ENCODE data around the gene DPY30.
A peak's percentile ranks its signal among the peaks of the same experiment; 100 is the strongest.

DPY30 gene

GRCh38 chr2:32009516-32010256, 29.9 kb downstream of the DPY30 start:
- DNase-seq, result peak; percentile 12

- DNase-seq, result no peak
Observed at GRCh38 chr2:32008805-32009515, 30.6 kb downstream of the DPY30 start.

- DNase-seq, result no peak
Observed at GRCh38 chr2:32007121-32007391, 32.5 kb downstream of the DPY30 start.

GRCh38 chr2:32005371-32005976, 34.1 kb downstream of the DPY30 start:
- DNase-seq, result no peak

- DNase-seq, result no peak
Observed at GRCh38 chr2:32003791-32004190, 35.8 kb downstream of the DPY30 start.

- DNase-seq, result no peak
Observed at GRCh38 chr2:32002406-32002805, 37.2 kb downstream of the DPY30 start.

- no peak for DNase-seq
Observed at GRCh38 chr2:31999438-31999837, 40.2 kb downstream of the DPY30 start.

GRCh38 chr2:31998731-31999383, 40.7 kb downstream of the DPY30 start:
- DNase-seq, result no peak

- DNase-seq, result no peak
Observed at GRCh38 chr2:31997653-31998052, 42.0 kb downstream of the DPY30 start.

GRCh38 chr2:31996571-31997150, 42.9 kb downstream of the DPY30 start:
- DNase-seq, result no peak

GRCh38 chr2:31992934-31993333, 46.7 kb downstream of the DPY30 start:
- no peak for DNase-seq

- DNase-seq, result no peak
Observed at GRCh38 chr2:31992025-31992579, 47.5 kb downstream of the DPY30 start.

- no peak for DNase-seq
Observed at GRCh38 chr2:31989946-31990345, 49.7 kb downstream of the DPY30 start.

GRCh38 chr2:31987454-31988220, 52.0 kb downstream of the DPY30 start:
- no peak for DNase-seq

- no peak for DNase-seq
Observed at GRCh38 chr2:31986906-31987305, 52.7 kb downstream of the DPY30 start.

GRCh38 chr2:31983762-31984467, 55.7 kb downstream of the DPY30 start:
- no peak for DNase-seq

GRCh38 chr2:31980674-31981356, 58.8 kb downstream of the DPY30 start:
- DNase-seq, result peak; percentile 9

GRCh38 chr2:31979956-31980355, 59.6 kb downstream of the DPY30 start:
- no peak for DNase-seq

GRCh38 chr2:31979018-31979417, 60.6 kb downstream of the DPY30 start:
- no peak for DNase-seq

GRCh38 chr2:31978436-31978835, 61.2 kb downstream of the DPY30 start:
- no peak for DNase-seq

All from midbrain (tissue), 1 donor.